AG04450 (cell line): ENCODE data around the gene LEFTY2. TPM values are rescaled to one million over a fixed set of nuclear protein-coding genes. Genes with fewer than 3 reads are reported as not detected.

Experiments used
- CTCF ChIA-PET: fragments of 300-600, 350-600 bp; formaldehyde crosslinking; extraction: SDS; loops from one replicate; lab custom pipeline; 2022; ENCODE audit warnings: antibody characterized with exemption, inconsistent platforms; lab: Charles Lee
- POLR2A ChIA-PET: fragments of 350-600 bp; formaldehyde crosslinking; extraction: SDS; loops from one replicate; lab custom pipeline; 2021; ENCODE audit warnings: antibody characterized with exemption, inconsistent platforms; lab: Yijun Ruan, JAX
- DNase-seq: peaks from one replicate; pipeline ENCODE4 v3.0.0-alpha.2; 2011; ENCODE audit warnings: low read depth, low spot score
- H3K27ac ChIP-seq: one replicate; pipeline ENCODE4 v1.5.1; 2012; ENCODE audit warnings: low read depth, low read length, control low read depth
- H3K27me3 ChIP-seq: one replicate; pipeline ENCODE4 v1.6.0; 2012; ENCODE audit warnings: low read length; ENCODE audit not compliant: control insufficient read depth, insufficient read depth
- H3K4me3 ChIP-seq: 2 replicates; pipeline ENCODE4 v1.5.1; 2011; ENCODE audit warnings: mild to moderate bottlenecking, low read depth, low read length, control low read depth
- H3K9me3 ChIP-seq: 2 replicates; pipeline ENCODE4 v1.5.1; 2012; ENCODE audit warnings: low read length; ENCODE audit not compliant: control insufficient read depth, insufficient read depth
- CTCF ChIP-seq: IDR thresholded peaks from 2 replicates; pipeline ENCODE4 v1.5.1; 2011; ENCODE audit warnings: low read depth, low read length, control low read depth, inconsistent platforms
- polyA plus RNA-seq: library from polyadenylated mRNA; depleted of rRNA; stranded (reverse); fragments of >200 nt; gene quantifications from 2 replicates; pipeline ENCODE4 v1.2.3, GENCODE V29; 2011

The LEFTY2 gene
- polyA plus RNA-seq, 1 experiment: not detected

GRCh38 chr1:225891229-225891972, 49.6 kb downstream of the LEFTY2 start:
- H3K4me3 ChIP-seq: no peak overlapping the region
- no peaks in the 10 kb centered on the region for H3K27me3 ChIP-seq
- H3K27ac ChIP-seq: no peak overlapping the region
- no peak for DNase-seq
- no peak for TF ChIP-seq CTCF
- ChIA-PET CTCF (interaction anchor here (2.0 kb wide), 1 partner anchor 20 kb away, joined by 7 read pairs; no protein-coding TSS in a partner anchor), POLR2A (no interaction called here)
- no peaks in the 10 kb centered on the region; the same call in 1 of the 2 replicates for H3K9me3 ChIP-seq

GRCh38 chr1:225890346-225891228, 50.4 kb downstream of the LEFTY2 start:
- Histone ChIP-seq H3K9me3 (no peaks in the 10 kb centered on the region; the same call in 1 of the 2 replicates), H3K4me3 (no peak overlapping the region), H3K27me3 (no peaks in the 10 kb centered on the region), H3K27ac (no peak overlapping the region)
- TF ChIP-seq CTCF: no peak
- ChIA-PET CTCF (interaction anchor here (1.5 kb wide), 1 partner anchor 21 kb away, joined by 6 read pairs; no protein-coding TSS in a partner anchor), POLR2A (no interaction called here)
- DNase-seq: no peak

- POLR2A ChIA-PET: no interaction called here
- Histone ChIP-seq H3K4me3 (no peak overlapping the region), H3K27me3 (no peaks in the 10 kb centered on the region), H3K9me3 (no peaks in the 10 kb centered on the region; the same call in 1 of the 2 replicates), H3K27ac (no peak overlapping the region)
- TF ChIP-seq CTCF: no peak
- CTCF ChIA-PET: interaction anchor here (0.8 to 1.5 kb wide), 4 partner anchors 21 to 415 kb away, joined by 3 to 6 read pairs (median 4); no protein-coding TSS in a partner anchor
- no peak for DNase-seq
These were observed 51.3 kb downstream of the LEFTY2 start for GRCh38 chr1:225889743-225890142.

GRCh38 chr1:225888898-225889601, 52.0 kb downstream of the LEFTY2 start, which contains the start of gene LEFTY1:
LEFTY1 (minus strand) TSS chr1:225889146; CDS start chr1:225889066, 80 bp downstream.
- TF ChIP-seq CTCF: no peak
- POLR2A ChIA-PET: interaction anchor here (0.6 kb wide), 1 partner anchor 290 kb away, joined by 5 read pairs; no protein-coding TSS in a partner anchor
- CTCF ChIA-PET: interaction anchor here (0.8 to 1.5 kb wide), 5 partner anchors 22 to 414 kb away, joined by 3 to 6 read pairs (median 3); no protein-coding TSS in a partner anchor

More at GRCh38 chr1:225888898-225889601, 52.0 kb downstream of the LEFTY2 start, which contains the start of gene LEFTY1:
- Histone ChIP-seq H3K4me3 (no peak within 1 kb of the TSS), H3K27ac (no peak within 1 kb of the TSS), H3K27me3 (no peaks in the 10 kb centered on the region), H3K9me3 (no peaks in the 10 kb centered on the region; the same call in 1 of the 2 replicates)
- DNase-seq: no peak
